ENCODE measurements around the gene SCYGR6. TPM values are rescaled to one million over a fixed set of nuclear protein-coding genes. Genes with fewer than 3 reads are reported as not detected.
"Not testable (repeated sequence)": the region's sequence is repeated elsewhere in the genome, so short reads cannot be mapped to it uniquely, and the experiment has no call there.

SCYGR6 gene
- total RNA-seq, 2 donors from 2014 or later = not detected

DNA sequence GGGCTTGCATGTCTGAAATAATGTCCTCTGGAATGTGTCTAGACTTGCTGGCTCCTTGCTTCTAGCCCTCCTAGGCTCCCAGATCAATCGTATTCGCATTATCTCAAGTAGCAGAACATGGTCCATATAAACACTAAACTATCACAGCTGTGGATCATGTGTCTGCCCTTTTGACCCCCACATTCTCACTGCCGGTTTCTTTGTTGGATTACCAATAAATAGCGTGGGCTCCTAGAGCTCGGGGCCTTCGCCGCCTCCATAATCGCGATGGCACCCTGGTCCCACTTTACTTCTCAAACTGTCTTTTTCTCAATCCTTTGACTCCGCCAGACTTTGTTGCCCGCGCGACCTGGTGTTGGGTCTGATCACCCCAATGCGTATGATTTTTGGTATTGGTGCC is 14.8 kb upstream of the SCYGR6 start:
- no peak for TF ChIP-seq CTCF (conservative IDR thresholded peaks at IDR 0.05)
- H3K27ac Mint-ChIP-seq = no peak overlapping the region
- H3K4me1 ChIP-seq (ENCODE audit: control insufficient read depth, insufficient read depth, low read length) = no peaks in the 10 kb centered on the region
- no peak overlapping the region for H3K9ac ChIP-seq (ENCODE audit: extremely low read depth, low read length, poor library complexity, severe bottlenecking)
- H3K4me1 Mint-ChIP-seq = no peaks in the 10 kb centered on the region
- WGBS, 2 experiments (ENCODE audit: insufficient coverage in 1 of 2, insufficient read length in 1 of 2) = 71 to 89% methylated on average over 7 to 14 of the region's 14 CpGs
- H3K36me3 ChIP-seq (ENCODE audit: control insufficient read depth, insufficient read depth, low read length) = no peaks in the 10 kb centered on the region
- DNase-seq = no peak
- no peak overlapping the region for H3K27ac ChIP-seq (ENCODE audit: low read depth, low read length)
- H3K9me3 Mint-ChIP-seq = no peaks in the 10 kb centered on the region
- H3K36me3 Mint-ChIP-seq (ENCODE audit: low read depth) = no peaks in the 10 kb centered on the region
- no peak overlapping the region for H3K4me3 ChIP-seq (ENCODE audit: low read length)
- H3K27me3 ChIP-seq (ENCODE audit: control insufficient read depth, insufficient read depth, low read length, poor library complexity, severe bottlenecking) = no peaks in the 10 kb centered on the region
- no peaks in the 10 kb centered on the region for H3K9me3 ChIP-seq (ENCODE audit: control insufficient read depth, low read length)
- H3K4me3 Mint-ChIP-seq = no peak overlapping the region
- no peaks in the 10 kb centered on the region for H3K27me3 Mint-ChIP-seq (ENCODE audit: insufficient read depth)

DNA sequence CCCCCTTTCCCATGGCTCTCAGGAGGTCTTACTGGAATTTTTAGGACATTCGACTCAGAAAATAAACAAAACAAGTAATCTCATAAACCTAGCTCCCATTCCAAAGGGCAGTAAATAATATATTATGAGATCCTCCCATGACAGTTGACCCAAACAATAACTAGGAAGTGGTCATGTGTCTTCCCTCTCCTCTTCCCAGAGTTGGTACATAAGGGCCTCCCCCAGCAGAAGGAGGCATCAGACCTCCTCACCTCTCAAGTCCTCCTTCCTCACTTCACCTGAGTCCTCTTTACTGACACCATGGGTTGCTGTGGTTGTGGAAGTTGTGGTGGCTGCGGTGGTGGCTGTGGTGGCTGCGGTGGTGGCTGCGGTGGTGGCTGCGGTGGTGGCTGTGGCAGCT is 3.5 kb upstream of the SCYGR6 start, which contains the start of gene SCYGR7:
TSS of gene SCYGR7 (plus strand) at position 301 of the 400 bp plus-strand sequence. CDS start at position 301, 0 bp downstream.
- no peaks in the 10 kb centered on the region for H3K27me3 ChIP-seq (ENCODE audit: control insufficient read depth, insufficient read depth, low read length, poor library complexity, severe bottlenecking)
- WGBS, 2 experiments (ENCODE audit: insufficient coverage in 1 of 2, insufficient read length in 1 of 2) = 92% methylated on average over 4 of the region's 5 CpGs; no CpG with 5 or more reads in 1 of the 2 experiments
- no peak within 1 kb of the TSS for H3K27ac Mint-ChIP-seq
- no peaks in the 10 kb centered on the region for H3K36me3 Mint-ChIP-seq (ENCODE audit: low read depth)
- H3K9me3 Mint-ChIP-seq = no peaks in the 10 kb centered on the region
- no peaks in the 10 kb centered on the region for H3K36me3 ChIP-seq (ENCODE audit: control insufficient read depth, insufficient read depth, low read length)
- H3K4me1 ChIP-seq (ENCODE audit: control insufficient read depth, insufficient read depth, low read length) = no peaks in the 10 kb centered on the region
- TF ChIP-seq CTCF (conservative IDR thresholded peaks at IDR 0.05) = no peak
- DNase-seq = no peak
- H3K27ac ChIP-seq (ENCODE audit: low read depth, low read length) = no peak within 1 kb of the TSS
- H3K4me1 Mint-ChIP-seq = no peaks in the 10 kb centered on the region
- no peak within 1 kb of the TSS for H3K4me3 Mint-ChIP-seq
- no peak within 1 kb of the TSS for H3K9ac ChIP-seq (ENCODE audit: extremely low read depth, low read length, poor library complexity, severe bottlenecking)
- no peak within 1 kb of the TSS for H3K4me3 ChIP-seq (ENCODE audit: low read length)
- H3K9me3 ChIP-seq (ENCODE audit: control insufficient read depth, low read length) = no peaks in the 10 kb centered on the region
- H3K27me3 Mint-ChIP-seq (ENCODE audit: insufficient read depth) = no peaks in the 10 kb centered on the region

DNA sequence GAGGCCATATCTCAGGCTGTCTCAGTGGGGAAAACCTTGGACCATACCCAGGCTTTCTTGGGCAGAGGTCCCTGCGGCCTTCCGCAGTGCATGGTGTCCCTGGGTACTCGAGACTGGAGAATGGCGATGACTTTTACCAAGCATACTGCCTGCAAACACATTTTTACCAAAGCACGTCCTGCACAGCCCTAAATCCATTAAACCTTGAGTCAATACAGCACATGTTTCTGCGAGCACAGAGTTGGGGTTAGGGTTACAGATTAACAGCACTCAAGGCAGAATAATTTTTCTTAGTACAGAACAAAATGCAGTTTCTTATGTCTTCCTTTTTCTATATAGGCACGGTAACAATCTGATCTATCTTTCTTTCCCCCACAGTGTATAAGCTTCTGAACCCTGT is 1.7 kb downstream of the SCYGR6 start:
- not testable (repeated sequence) for H3K4me3 ChIP-seq (ENCODE audit: low read length); H3K36me3 ChIP-seq (ENCODE audit: control insufficient read depth, insufficient read depth, low read length); H3K27ac Mint-ChIP-seq; H3K9ac ChIP-seq (ENCODE audit: extremely low read depth, low read length, poor library complexity, severe bottlenecking); H3K4me1 ChIP-seq (ENCODE audit: control insufficient read depth, insufficient read depth, low read length); H3K36me3 Mint-ChIP-seq (ENCODE audit: low read depth); H3K27me3 Mint-ChIP-seq (ENCODE audit: insufficient read depth); H3K4me1 Mint-ChIP-seq; H3K27ac ChIP-seq (ENCODE audit: low read depth, low read length); DNase-seq; H3K9me3 Mint-ChIP-seq; H3K4me3 Mint-ChIP-seq; H3K27me3 ChIP-seq (ENCODE audit: control insufficient read depth, insufficient read depth, low read length, poor library complexity, severe bottlenecking); H3K9me3 ChIP-seq (ENCODE audit: control insufficient read depth, low read length)
- 83 to 94% methylated on average over 4 to 7 of the region's 7 CpGs for WGBS, 2 experiments (ENCODE audit: insufficient coverage in 1 of 2, insufficient read length in 1 of 2)

GRCh38 chr2:227720680-227721079 is 3.9 kb downstream of the SCYGR6 start:
- Histone ChIP-seq H3K9ac (ENCODE audit: extremely low read depth, low read length, poor library complexity, severe bottlenecking) (no peak overlapping the region), H3K9me3 (ENCODE audit: control insufficient read depth, low read length) (no peaks in the 10 kb centered on the region), H3K27ac (ENCODE audit: low read depth, low read length) (no peak overlapping the region), H3K4me1 (ENCODE audit: control insufficient read depth, insufficient read depth, low read length) (no peaks in the 10 kb centered on the region), H3K36me3 (ENCODE audit: control insufficient read depth, insufficient read depth, low read length) (no peaks in the 10 kb centered on the region), H3K4me3 (ENCODE audit: low read length) (no peak overlapping the region), H3K27me3 (ENCODE audit: control insufficient read depth, insufficient read depth, low read length, poor library complexity, severe bottlenecking) (peaks cover 18% of the 10 kb centered on the region)
- no peak overlapping the region for H3K27ac Mint-ChIP-seq
- no peak for TF ChIP-seq CTCF (conservative IDR thresholded peaks at IDR 0.05)
- H3K4me1 Mint-ChIP-seq = peaks cover 7% of the 10 kb centered on the region
- H3K9me3 Mint-ChIP-seq = no peaks in the 10 kb centered on the region
- H3K36me3 Mint-ChIP-seq (ENCODE audit: low read depth) = no peaks in the 10 kb centered on the region
- H3K4me3 Mint-ChIP-seq = no peak overlapping the region
- no peak for DNase-seq
- peaks cover 22% of the 10 kb centered on the region for H3K27me3 Mint-ChIP-seq (ENCODE audit: insufficient read depth)
- 93 to 98% methylated on average over 4 of the region's 4 CpGs for WGBS, 2 experiments (ENCODE audit: insufficient coverage in 1 of 2, insufficient read length in 1 of 2)

Measured in endodermal cell (in vitro differentiated cells).